Measurements from ENCODE around the gene IDI1. TPM values are rescaled to one million over a fixed set of nuclear protein-coding genes. Genes with fewer than 3 reads are reported as not detected.

IDI1 gene
- total RNA-seq, 1 donor from 2014 or later, result 79.8 TPM

DNA sequence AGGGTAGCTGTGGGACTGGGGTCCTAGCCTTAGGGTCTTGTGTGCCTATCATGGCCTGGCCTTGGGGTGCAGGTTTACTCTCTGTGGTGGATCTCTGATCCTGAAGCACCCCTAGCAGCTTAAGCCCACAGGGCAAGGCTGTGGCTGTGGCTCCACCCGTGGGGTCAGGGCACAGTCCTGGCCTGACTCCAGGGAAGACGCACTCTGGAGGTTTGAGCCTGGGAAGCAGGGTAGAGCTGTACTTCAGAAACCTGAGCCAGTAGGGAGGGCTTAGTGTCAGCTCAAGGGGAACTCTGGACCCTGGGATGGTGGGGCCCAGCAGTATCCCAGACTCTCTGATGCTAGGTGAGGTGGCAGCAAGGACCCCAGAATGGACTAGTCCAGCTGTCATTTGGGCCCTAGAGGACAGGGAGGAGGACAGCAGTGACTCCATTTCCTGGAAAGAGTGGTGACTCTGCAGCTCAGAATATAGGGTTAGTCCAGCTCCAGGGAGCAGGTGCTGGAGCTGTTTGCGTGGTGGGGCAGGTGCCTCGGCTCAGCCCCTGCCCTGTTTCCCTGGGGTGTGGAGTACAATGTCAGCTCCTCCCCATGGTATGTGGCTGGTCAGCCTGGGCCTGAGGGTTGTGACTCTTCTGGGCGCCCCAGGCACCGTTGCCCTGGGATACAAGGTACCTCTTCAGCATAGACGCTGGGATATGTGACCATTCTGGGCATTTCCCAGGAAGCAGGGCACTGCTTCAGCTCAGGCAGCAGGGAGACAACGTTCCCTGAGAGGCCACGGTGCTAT, 44.8 kb downstream of the IDI1 start:
- Mint-ChIP-seq H3K36me3 (ENCODE audit: low read depth) (peaks cover 96% of the 10 kb centered on the region), H3K4me1 (no peaks in the 10 kb centered on the region), H3K27me3 (no peaks in the 10 kb centered on the region), H3K4me3 (no peak overlapping the region), H3K9me3 (peaks cover 11% of the 10 kb centered on the region), H3K27ac (no peak overlapping the region)
- ATAC-seq (ENCODE audit: low read depth), result no peak
- CTCF ChIA-PET, result no interaction called here
- intact Hi-C loops (cut with micrococcal nuclease), result no loop called here
- TF ChIP-seq, protein P1, sequence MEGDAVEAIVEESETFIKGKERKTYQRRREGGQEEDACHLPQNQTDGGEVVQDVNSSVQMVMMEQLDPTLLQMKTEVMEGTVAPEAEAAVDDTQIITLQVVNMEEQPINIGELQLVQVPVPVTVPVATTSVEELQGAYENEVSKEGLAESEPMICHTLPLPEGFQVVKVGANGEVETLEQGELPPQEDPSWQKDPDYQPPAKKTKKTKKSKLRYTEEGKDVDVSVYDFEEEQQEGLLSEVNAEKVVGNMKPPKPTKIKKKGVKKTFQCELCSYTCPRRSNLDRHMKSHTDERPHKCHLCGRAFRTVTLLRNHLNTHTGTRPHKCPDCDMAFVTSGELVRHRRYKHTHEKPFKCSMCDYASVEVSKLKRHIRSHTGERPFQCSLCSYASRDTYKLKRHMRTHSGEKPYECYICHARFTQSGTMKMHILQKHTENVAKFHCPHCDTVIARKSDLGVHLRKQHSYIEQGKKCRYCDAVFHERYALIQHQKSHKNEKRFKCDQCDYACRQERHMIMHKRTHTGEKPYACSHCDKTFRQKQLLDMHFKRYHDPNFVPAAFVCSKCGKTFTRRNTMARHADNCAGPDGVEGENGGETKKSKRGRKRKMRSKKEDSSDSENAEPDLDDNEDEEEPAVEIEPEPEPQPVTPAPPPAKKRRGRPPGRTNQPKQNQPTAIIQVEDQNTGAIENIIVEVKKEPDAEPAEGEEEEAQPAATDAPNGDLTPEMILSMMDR (IDR thresholded peaks at IDR 0.05), result no peak
- POLR2A ChIA-PET, result interaction anchor here (0.6 kb wide), 1 partner anchor 928 kb away, joined by 4 read pairs; no protein-coding TSS in a partner anchor
- no peak for DNase-seq

GRCh38 chr10:1002425-1003006, 46.4 kb downstream of the IDI1 start:
- no peak overlapping the region for H3K4me3 Mint-ChIP-seq
- DNase-seq (no peak), ATAC-seq (ENCODE audit: low read depth) (no peak)
- H3K9me3 Mint-ChIP-seq, result peaks cover 11% of the 10 kb centered on the region
- H3K27me3 Mint-ChIP-seq, result no peaks in the 10 kb centered on the region
- no peaks in the 10 kb centered on the region for H3K4me1 Mint-ChIP-seq
- peaks cover 95% of the 10 kb centered on the region for H3K36me3 Mint-ChIP-seq (ENCODE audit: low read depth)
- TF ChIP-seq, protein P1 (IDR thresholded peaks at IDR 0.05), result no peak
- ChIA-PET POLR2A (interaction anchor here (0.6 kb wide), 1 partner anchor 46 kb away, joined by 3 read pairs; the partner anchor contains the start of gene IDI1), CTCF (no interaction called here)
- H3K27ac Mint-ChIP-seq, result no peak overlapping the region
- intact Hi-C loops (cut with micrococcal nuclease), result no loop called here

DNA sequence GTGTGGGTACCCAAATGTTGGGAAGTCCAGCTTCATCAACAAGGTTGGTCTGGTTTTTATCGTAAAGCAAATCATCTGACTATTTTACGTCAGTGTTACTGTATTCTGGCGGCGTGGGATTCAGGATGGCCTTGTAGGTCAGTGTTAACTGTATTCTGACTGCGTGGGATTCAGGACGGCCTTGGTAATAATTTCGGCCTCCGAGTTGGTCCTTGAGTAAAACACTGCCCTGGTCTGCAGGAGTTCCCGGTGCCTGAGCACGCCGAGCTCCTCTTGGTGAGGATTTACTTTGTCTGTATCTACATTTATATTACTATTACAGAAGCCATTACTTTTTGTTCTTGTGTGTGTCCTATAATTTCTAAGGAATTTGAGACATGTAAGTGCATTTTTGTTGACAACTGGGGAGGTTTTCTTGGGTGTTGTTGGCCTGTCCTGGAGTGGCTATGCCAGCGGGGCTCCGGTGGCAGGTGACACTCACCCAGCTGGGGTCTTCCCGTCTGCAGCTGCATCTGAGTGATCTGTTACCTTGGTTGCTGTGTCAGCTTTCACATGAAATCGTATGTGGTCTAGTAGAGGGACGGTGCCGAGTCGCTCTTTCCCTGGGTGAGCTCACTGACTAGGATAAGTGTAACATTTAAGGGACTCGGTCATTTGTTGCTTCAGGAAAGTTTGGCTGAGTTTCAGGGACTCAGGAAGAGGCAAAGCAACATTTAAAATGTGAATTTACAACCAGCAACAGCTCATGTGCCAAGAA, 51.5 kb downstream of the IDI1 start:
- no peak for ATAC-seq (ENCODE audit: low read depth)
- no peak overlapping the region for H3K27ac Mint-ChIP-seq
- H3K36me3 Mint-ChIP-seq (ENCODE audit: low read depth), result peaks cover 94% of the 10 kb centered on the region
- POLR2A ChIA-PET, result no interaction called here
- CTCF ChIA-PET, result no interaction called here
- TF ChIP-seq, protein P1 (IDR thresholded peaks at IDR 0.05), result no peak
- intact Hi-C loops (cut with micrococcal nuclease), result no loop called here
- DNase-seq, result no peak
- no peaks in the 10 kb centered on the region for H3K27me3 Mint-ChIP-seq
- peaks cover 6% of the 10 kb centered on the region for H3K9me3 Mint-ChIP-seq
- no peak overlapping the region for H3K4me3 Mint-ChIP-seq
- H3K4me1 Mint-ChIP-seq, result peaks cover 5% of the 10 kb centered on the region

DNA sequence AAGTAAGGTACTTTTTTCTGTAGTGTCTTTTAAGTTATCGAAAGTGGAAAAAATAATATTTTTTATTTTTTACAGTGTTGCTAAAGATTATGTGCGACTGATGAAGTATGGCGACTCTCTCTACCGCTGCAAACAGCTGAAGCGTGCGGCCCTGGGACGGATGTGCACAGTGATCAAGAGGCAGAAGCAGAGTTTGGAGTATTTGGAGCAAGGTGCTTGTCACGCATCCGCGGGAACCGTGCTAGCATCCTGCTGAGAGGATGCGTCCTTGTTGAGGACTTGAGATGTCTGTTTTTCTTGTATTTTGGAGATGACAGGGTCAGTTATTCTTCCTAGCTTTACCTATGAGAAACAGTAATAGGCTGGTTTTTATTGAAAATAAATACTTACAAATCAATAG, 52.9 kb downstream of the IDI1 start:
- no peaks in the 10 kb centered on the region for H3K9me3 Mint-ChIP-seq
- intact Hi-C loops (cut with micrococcal nuclease), result no loop called here
- H3K36me3 Mint-ChIP-seq (ENCODE audit: low read depth), result peaks cover 85% of the 10 kb centered on the region
- ChIA-PET POLR2A (no interaction called here), CTCF (no interaction called here)
- peaks cover 10% of the 10 kb centered on the region for H3K4me1 Mint-ChIP-seq
- ATAC-seq (ENCODE audit: low read depth), result no peak
- TF ChIP-seq, protein P1 (IDR thresholded peaks at IDR 0.05), result no peak
- no peak overlapping the region for H3K4me3 Mint-ChIP-seq
- H3K27ac Mint-ChIP-seq, result no peak overlapping the region
- no peak for DNase-seq
- no peaks in the 10 kb centered on the region for H3K27me3 Mint-ChIP-seq

GRCh38 chr10:995559-995926, 53.4 kb downstream of the IDI1 start:
- Mint-ChIP-seq H3K27ac (no peak overlapping the region), H3K36me3 (ENCODE audit: low read depth) (peaks cover 85% of the 10 kb centered on the region), H3K4me3 (no peak overlapping the region), H3K27me3 (no peaks in the 10 kb centered on the region), H3K9me3 (no peaks in the 10 kb centered on the region), H3K4me1 (peaks cover 15% of the 10 kb centered on the region)
- TF ChIP-seq, protein P1 (IDR thresholded peaks at IDR 0.05), result no peak
- CTCF ChIA-PET, result no interaction called here
- POLR2A ChIA-PET, result no interaction called here
- DNase-seq, result no peak
- intact Hi-C loops (cut with micrococcal nuclease), result no loop called here
- no peak for ATAC-seq (ENCODE audit: low read depth)

Data from activated B cell treated with CpG ODN at 0.5 μM for 24 hours (primary cell).